Activated CD8-positive, alpha-beta memory T cell treated with anti-CD3 and anti-CD28 coated beads for 48 hours (primary cell): Measurements from ENCODE around the gene ITK.
"Not testable (repeated sequence)": the region's sequence is repeated elsewhere in the genome, so short reads cannot be mapped to it uniquely, and the experiment has no call there.

Experiments
- DNase-seq, 3 experiments: peaks; one replicate each; pipeline ENCODE4 v3.0.0-alpha.2; 2020; ENCODE audit warnings: low read depth in 2 of 3, low spot score in 2 of 3

The ITK gene

GRCh38 chr5:157167214-157167621 is 13.4 kb upstream of the ITK start:
- DNase-seq, result no peak

GRCh38 chr5:157168286-157168685 is 12.4 kb upstream of the ITK start:
- no peak for DNase-seq

GRCh38 chr5:157172403-157172802 is 8.2 kb upstream of the ITK start:
- peak in 2 of 3 experiments; percentile 54 to 77 for DNase-seq

- DNase-seq, result no peak
These were observed 5.5 kb upstream of the ITK start for GRCh38 chr5:157175071-157175612.

- no peak for DNase-seq
These were observed 2.7 kb upstream of the ITK start for GRCh38 chr5:157177953-157178352.

- no peak for DNase-seq
These were observed 1.7 kb upstream of the ITK start for GRCh38 chr5:157178966-157179365.

- DNase-seq, result no peak
These were observed 1.6 kb downstream of the ITK start for GRCh38 chr5:157182143-157182757.

- no peak for DNase-seq
These were observed 3.6 kb downstream of the ITK start for GRCh38 chr5:157184117-157184670.

- not testable (repeated sequence) for DNase-seq
These were observed 4.5 kb downstream of the ITK start for GRCh38 chr5:157185122-157185521.

GRCh38 chr5:157186309-157187045 is 5.8 kb downstream of the ITK start:
- DNase-seq, result no peak

GRCh38 chr5:157187046-157187754 is 6.6 kb downstream of the ITK start:
- DNase-seq, result no peak

- no peak for DNase-seq
These were observed 7.6 kb downstream of the ITK start for GRCh38 chr5:157188270-157188669.

GRCh38 chr5:157189223-157189622 is 8.6 kb downstream of the ITK start:
- no peak for DNase-seq

- no peak for DNase-seq
These were observed 13.2 kb downstream of the ITK start for GRCh38 chr5:157193699-157194424.

- DNase-seq, result no peak
These were observed 15.4 kb downstream of the ITK start for GRCh38 chr5:157196045-157196444.

GRCh38 chr5:157197086-157197485 is 16.4 kb downstream of the ITK start:
- no peak for DNase-seq

GRCh38 chr5:157198277-157198986 is 17.8 kb downstream of the ITK start:
- no peak for DNase-seq

- DNase-seq, result no peak
These were observed 21.2 kb downstream of the ITK start for GRCh38 chr5:157201857-157202256.

GRCh38 chr5:157203417-157203816 is 22.8 kb downstream of the ITK start:
- no peak for DNase-seq

GRCh38 chr5:157204765-157205164 is 24.1 kb downstream of the ITK start:
- no peak for DNase-seq
